SK-N-SH (cell line): ENCODE measurements around the gene AKT1.

Experiments used
- CTCF ChIP-seq: fragments of 200-600 bp; sonication (generic); IDR thresholded peaks from 2 replicates; pipeline ENCODE4 v1.6.1; 2017; ENCODE audit warnings: antibody characterized with exemption, mild to moderate bottlenecking, moderate library complexity
- EP300 ChIP-seq, 2 experiments: IDR thresholded peaks; 2 replicates each; pipeline versions ENCODE4 v1.4.0 to v1.6.1; 2012; ENCODE audit warnings: borderline replicate concordance in 1 of 2, low read depth in 1 of 2, low read length in 1 of 2
- FOXM1 ChIP-seq: IDR thresholded peaks from 2 replicates; pipeline ENCODE4 v1.4.0; 2012; ENCODE audit warnings: low read depth, mild to moderate bottlenecking
- MAX ChIP-seq: IDR thresholded peaks from 2 replicates; pipeline ENCODE4 v1.4.0; 2012; ENCODE audit warnings: low read depth
- MEF2A ChIP-seq: IDR thresholded peaks from 2 replicates; pipeline ENCODE4 v1.4.0; 2012; ENCODE audit warnings: low read depth, borderline replicate concordance
- POLR2AphosphoS5 ChIP-seq: IDR thresholded peaks from 2 replicates; pipeline ENCODE4 v1.6.1; 2012; ENCODE audit warnings: low read depth, low read length
- RCOR1 ChIP-seq: fragments of 150-350 bp; IDR thresholded peaks from 2 replicates; pipeline ENCODE4 v1.6.1; 2017; ENCODE audit warnings: antibody characterized with exemption, low read length
- RFX5 ChIP-seq: IDR thresholded peaks from 2 replicates; pipeline ENCODE4 v1.6.1; 2012; ENCODE audit warnings: mild to moderate bottlenecking, improper control_type of control experiment, low read length
- TCF12 ChIP-seq: IDR thresholded peaks from 2 replicates; pipeline ENCODE4 v1.4.0; 2012
- USF2 ChIP-seq: fragments of 150-350 bp; IDR thresholded peaks from 2 replicates; pipeline ENCODE4 v1.6.1; 2017; ENCODE audit warnings: antibody characterized with exemption, low read length, low read depth, borderline replicate concordance
- TF ChIP-seq, protein P1 (sequence below): IDR thresholded peaks from 2 replicates; pipeline ENCODE4; 2012

DNA sequence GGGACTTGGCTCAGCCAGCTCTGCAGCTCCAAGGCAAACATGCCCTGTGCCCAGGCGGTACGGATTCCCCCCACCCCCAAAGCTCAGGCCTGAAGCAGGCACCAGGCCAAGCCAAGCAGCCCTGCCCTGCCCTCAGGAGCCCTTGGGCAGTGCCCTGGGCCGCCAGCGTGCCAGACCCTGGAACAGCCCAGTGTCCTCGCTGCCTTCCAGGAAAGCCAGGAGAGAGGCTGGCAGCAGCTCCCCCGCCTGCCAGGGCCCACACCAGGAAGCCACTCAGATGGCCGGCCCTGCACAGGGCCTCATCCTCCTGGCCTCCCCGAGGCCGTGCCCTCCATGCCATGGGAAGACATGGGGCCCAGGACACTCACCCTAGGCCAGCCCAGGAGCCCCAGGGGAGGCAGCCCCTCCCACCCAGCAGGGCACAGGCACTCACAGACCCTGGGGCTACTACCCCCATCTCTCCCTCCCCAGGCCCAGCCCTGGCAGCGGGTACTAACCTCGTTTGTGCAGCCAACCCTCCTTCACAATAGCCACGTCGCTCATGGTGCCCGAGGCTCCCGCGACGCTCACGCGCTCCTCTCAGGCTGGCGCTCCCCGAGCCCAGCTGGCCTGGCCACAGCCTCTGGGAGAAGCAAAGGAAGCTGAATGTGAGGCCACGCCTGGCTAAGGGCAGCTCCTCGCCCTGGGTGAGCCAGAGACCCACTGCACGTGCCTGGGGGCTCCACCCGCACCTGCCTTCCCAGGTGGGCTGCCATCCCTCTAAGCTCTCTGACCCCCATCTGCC is 3.3 kb downstream of the AKT1 start:
- TF ChIP-seq MAX, result no peak
- no peak for TF ChIP-seq FOXM1
- TF ChIP-seq, protein P1, sequence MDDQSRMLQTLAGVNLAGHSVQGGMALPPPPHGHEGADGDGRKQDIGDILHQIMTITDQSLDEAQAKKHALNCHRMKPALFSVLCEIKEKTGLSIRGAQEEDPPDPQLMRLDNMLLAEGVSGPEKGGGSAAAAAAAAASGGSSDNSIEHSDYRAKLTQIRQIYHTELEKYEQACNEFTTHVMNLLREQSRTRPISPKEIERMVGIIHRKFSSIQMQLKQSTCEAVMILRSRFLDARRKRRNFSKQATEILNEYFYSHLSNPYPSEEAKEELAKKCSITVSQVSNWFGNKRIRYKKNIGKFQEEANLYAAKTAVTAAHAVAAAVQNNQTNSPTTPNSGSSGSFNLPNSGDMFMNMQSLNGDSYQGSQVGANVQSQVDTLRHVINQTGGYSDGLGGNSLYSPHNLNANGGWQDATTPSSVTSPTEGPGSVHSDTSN, result no peak
- TF ChIP-seq CTCF, result no peak
- no peak for TF ChIP-seq RCOR1
- no peak for TF ChIP-seq POLR2AphosphoS5
- no peak for TF ChIP-seq RFX5
- no peak for TF ChIP-seq TCF12
- TF ChIP-seq USF2, result no peak
- no peak for TF ChIP-seq MEF2A
- TF ChIP-seq EP300 (IDR thresholded peaks at IDR 0.05; ENCODE audit: borderline replicate concordance in 1 of 2, low read depth in 1 of 2, low read length in 1 of 2), result no peak
